ENCODE measurements around the gene KRT6C.

DNA sequence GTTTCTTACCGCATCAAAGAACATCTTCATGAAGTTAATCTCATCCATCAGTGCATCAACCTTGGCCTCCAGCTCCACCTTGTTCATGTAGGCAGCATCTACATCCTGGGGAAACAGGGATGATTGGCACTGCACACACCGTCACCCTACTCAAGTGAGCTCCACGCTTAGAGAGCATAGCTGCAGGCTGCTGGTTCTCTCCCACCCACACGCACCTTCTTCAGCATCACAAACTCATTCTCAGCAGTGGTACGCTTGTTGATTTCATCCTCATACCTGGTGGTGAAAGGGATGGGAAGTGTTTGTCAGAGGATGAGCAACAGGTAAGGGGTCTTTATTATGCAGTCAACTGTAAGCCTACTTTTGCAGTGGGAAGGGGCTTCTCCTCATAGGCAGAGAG is 44.3 kb upstream of the KRT6C start:
- no peak for TF ChIP-seq POLR2A (IDR thresholded peaks at IDR 0.05; ENCODE audit: low read depth, low read length)
- no peak for TF ChIP-seq POLR2AphosphoS5 (IDR thresholded peaks at IDR 0.05; ENCODE audit: low read depth, low read length)
- TF ChIP-seq TAF1 (IDR thresholded peaks at IDR 0.05; ENCODE audit: borderline replicate concordance, low read depth, low read length) = no peak
